Right lobe of liver (tissue), 6 donors: ENCODE measurements around the gene OSM. TPM values are rescaled to one million over a fixed set of nuclear protein-coding genes. Genes with fewer than 3 reads are reported as not detected.

Experiments used
- ATAC-seq, 4 donors: fragments of 200-7000 bp; cut with Tn5 transposase; one replicate each; pipeline ENCODE4 v1.9.1; 2020; ENCODE audit warnings: mild to moderate bottlenecking in 4 of 4, moderate library complexity in 4 of 4
- DNase-seq, 3 donors: peaks; one replicate each; pipeline ENCODE4 v3.0.0-alpha.2; 2020
- H3K27ac ChIP-seq, 3 donors: fragments of 200-600 bp; one replicate each; pipeline ENCODE4 v1.8.0; 2022
- H3K27me3 ChIP-seq, 2 donors: fragments of 200-600 bp; one replicate each; pipeline ENCODE4 v1.8.0; 2022
- H3K36me3 ChIP-seq, 4 donors: fragments of 200-600 bp; sonication (generic) in 1 of 4; one replicate each; pipeline versions ENCODE4 v1.5.1 to v1.8.0; 2017 to 2022; ENCODE audit warnings: control low read depth in 1 of 4
- H3K4me1 ChIP-seq, 4 donors: fragments of 200-600 bp; sonication (generic) in 1 of 4; one replicate each; pipeline versions ENCODE4 v1.5.1 to v1.8.0; 2017 to 2022; ENCODE audit warnings: control low read depth in 1 of 4
- H3K4me3 ChIP-seq, 3 donors: fragments of 200-600 bp; one replicate each; pipeline ENCODE4 v1.8.0; 2022
- H3K9me3 ChIP-seq, 4 donors: fragments of 200-600 bp; sonication (generic) in 1 of 4; one replicate each; pipeline versions ENCODE4 v1.5.1 to v1.8.0; 2017 to 2022; ENCODE audit warnings: control low read depth in 1 of 4
- CTCF ChIP-seq, 4 donors: fragments of 200-600 bp in 3 of 4; fragments of 450-650 bp in 1 of 4; IDR thresholded peaks; one replicate each; pipeline versions ENCODE4 v1.5.1 to v1.8.0; 2016 to 2022; ENCODE audit warnings: antibody characterized with exemption in 4 of 4, mild to moderate bottlenecking in 2 of 4
- POLR2A ChIP-seq: fragments of 450-650 bp; IDR thresholded peaks from one replicate; pipeline ENCODE4 v1.6.1; 2017; ENCODE audit warnings: antibody characterized with exemption, mild to moderate bottlenecking
- WGBS: methylation state at CpG from one replicate; pipeline ENCODE4 v1.1.6; 2018; ENCODE audit warnings: low coverage, low lambda C conversion rate; ENCODE audit not compliant: insufficient coverage; ENCODE audit errors: missing lambda C conversion rate; 5-methylcytosine and 5-hydroxymethylcytosine counted together
- intact Hi-C, 2 donors: fragments of 100-400 bp; cut with DNase I; formaldehyde crosslinking; loops; one replicate each; pipeline versions ENCODE4 v1.11.2 to v1.14.1; 2022
- total RNA-seq, 6 experiments: library from RNA; depleted of rRNA in 2 of 6; stranded (reverse); fragments of >200 nt in 2 of 6; fragmentation: NEBNext Ultra II Directional in 3 of 6; extraction: Animal tissue kit (Norgen Biotek cat#: 25700) in 3 of 6; gene quantifications; one replicate each; pipeline versions ENCODE4 v1.1.0 to v1.2.4, GENCODE V29; 2016 to 2023
- donor health status: DM: no; HTN: yes; CAD: no.
- donor health status: DM: no; HTN: no; CAD: no.
- donor health status: DM: no; HTN: no; CAD: no.
- donor health status: DM: no; HTN: yes; CAD: no.
- donor health status: DM: no; HTN: yes; CAD: no.

The OSM gene
- total RNA-seq, 6 experiments from 2014 or later, result 0.10 to 0.75 (median 0.19) TPM; not detected in 2

- no peaks in the 10 kb centered on the region for H3K9me3 ChIP-seq
- 80% methylated on average over 5 of the region's 5 CpGs for WGBS
- no peak overlapping the region for H3K27ac ChIP-seq
- no peaks in the 10 kb centered on the region for H3K4me1 ChIP-seq
- ATAC-seq (no peak), DNase-seq (no peak)
- TF ChIP-seq CTCF (IDR thresholded peaks at IDR 0.05), result no peak
- no peak overlapping the region for H3K4me3 ChIP-seq
- no peaks in the 10 kb centered on the region for H3K27me3 ChIP-seq
- H3K36me3 ChIP-seq, result peaks cover 0 to 7% (median under 1%) of the 10 kb centered on the region in 4 donors
- intact Hi-C loops, result no loop called here
Observed at GRCh38 chr22:30279932-30280331, 13.3 kb upstream of the OSM start.

GRCh38 chr22:30279046-30279788 is 12.6 kb upstream of the OSM start:
- H3K4me1 ChIP-seq, result no peaks in the 10 kb centered on the region
- H3K36me3 ChIP-seq, result peaks cover 0 to under 1% (median 0%) of the 10 kb centered on the region in 4 donors
- H3K4me3 ChIP-seq, result no peak overlapping the region
- 34% methylated on average over 11 of the region's 16 CpGs for WGBS
- DNase-seq (peak in 1 of 3 donors; percentile 77), ATAC-seq (peak; percentile 19 to 71 (median 47))
- no peaks in the 10 kb centered on the region for H3K27me3 ChIP-seq
- no peak for TF ChIP-seq POLR2A
- no peak for TF ChIP-seq CTCF (IDR thresholded peaks at IDR 0.05)
- intact Hi-C loops, result no loop called here
- H3K9me3 ChIP-seq, result no peaks in the 10 kb centered on the region
- no peak overlapping the region for H3K27ac ChIP-seq

- H3K9me3 ChIP-seq, result no peaks in the 10 kb centered on the region
- H3K36me3 ChIP-seq, result no peaks in the 10 kb centered on the region
- peak; percentile 62 to 73 (median 66) for ATAC-seq
- intact Hi-C loops, result no loop called here
- H3K27ac ChIP-seq, result peak overlapping the region in 1 of 3 donors; percentile 54
- DNase-seq, result no peak
- 73% methylated on average over 11 of the region's 14 CpGs for WGBS
- H3K27me3 ChIP-seq, result no peaks in the 10 kb centered on the region
- H3K4me3 ChIP-seq, result no peak overlapping the region
- TF ChIP-seq POLR2A (no peak), CTCF (IDR thresholded peaks at IDR 0.05) (no peak)
- no peaks in the 10 kb centered on the region for H3K4me1 ChIP-seq
Observed at GRCh38 chr22:30277547-30278344, 11.1 kb upstream of the OSM start.

- Histone ChIP-seq H3K9me3 (no peaks in the 10 kb centered on the region), H3K27ac (no peak overlapping the region), H3K27me3 (no peaks in the 10 kb centered on the region), H3K4me3 (no peak overlapping the region), H3K4me1 (no peaks in the 10 kb centered on the region), H3K36me3 (no peaks in the 10 kb centered on the region)
- ATAC-seq (no peak), DNase-seq (no peak)
- intact Hi-C loops, result no loop called here
- 50% methylated on average over 6 of the region's 8 CpGs for whole genome bisulfite sequencing
- TF ChIP-seq POLR2A, result no peak
- no peak for TF ChIP-seq CTCF (IDR thresholded peaks at IDR 0.05)
Observed at GRCh38 chr22:30276039-30276438, 9.4 kb upstream of the OSM start.
